Immature natural killer cell (primary cell): Measurements from ENCODE around the gene SPSB3. TPM values are rescaled to one million over a fixed set of nuclear protein-coding genes. Genes with fewer than 3 reads are reported as not detected.
"Not testable (repeated sequence)": the region's sequence is repeated elsewhere in the genome, so short reads cannot be mapped to it uniquely, and the experiment has no call there.

Experiments used
- DNase-seq, 3 donors: peaks; one replicate each; pipeline ENCODE4 v3.0.0; 2022; ENCODE audit warnings: mixed read lengths in 1 of 3
- H3K27ac Mint-ChIP-seq, 6 donors: one replicate each; pipeline ENCODE4 v1.8.0; 2020; ENCODE audit warnings: mixed read lengths in 6 of 6, mild to moderate bottlenecking in 5 of 6, inconsistent platforms in 4 of 6, moderate library complexity in 3 of 6
- H3K27me3 Mint-ChIP-seq, 3 donors: one replicate each; pipeline ENCODE4 v1.8.0; 2020 to 2021; ENCODE audit warnings: low read depth in 3 of 3, mild to moderate bottlenecking in 3 of 3, mixed read lengths in 3 of 3, moderate library complexity in 3 of 3, inconsistent platforms in 1 of 3
- H3K36me3 Mint-ChIP-seq, 3 donors: one replicate each; pipeline ENCODE4 v1.8.0; 2020; ENCODE audit warnings: mixed read lengths in 3 of 3, inconsistent platforms in 2 of 3, mild to moderate bottlenecking in 2 of 3
- H3K4me1 Mint-ChIP-seq, 2 donors: one replicate each; pipeline ENCODE4 v1.8.0; 2020; ENCODE audit warnings: inconsistent platforms in 2 of 2, mild to moderate bottlenecking in 2 of 2, mixed read lengths in 2 of 2, moderate library complexity in 1 of 2
- H3K4me3 Mint-ChIP-seq, 5 donors: one replicate each; pipeline ENCODE4 v1.8.0; 2020; ENCODE audit warnings: mild to moderate bottlenecking in 5 of 5, mixed read lengths in 5 of 5, inconsistent platforms in 3 of 5, moderate library complexity in 3 of 5
- H3K9me3 Mint-ChIP-seq, 6 donors: one replicate each; pipeline ENCODE4 v1.8.0; 2020; ENCODE audit warnings: mild to moderate bottlenecking in 6 of 6, mixed read lengths in 6 of 6, inconsistent platforms in 4 of 6, moderate library complexity in 3 of 6
- polyA plus RNA-seq, 3 donors: library from polyadenylated mRNA; unstranded; fragments of 300-500 nt; fragmentation: Illumina TruSeq; gene quantifications; one replicate each; pipeline ENCODE4 v1.2.3, GENCODE V29; 2021

The SPSB3 gene
- polyA plus RNA-seq, 3 donors from 2014 or later = 68.3 to 80.4 (median 77.6) TPM

GRCh38 chr16:1809281-1809801, 27.0 kb upstream of the SPSB3 start:
- Mint-ChIP-seq H3K9me3 (no peaks in the 10 kb centered on the region), H3K4me3 (no peak overlapping the region), H3K27me3 (peaks cover 0 to 3% (median 0%) of the 10 kb centered on the region in 3 donors), H3K27ac (no peak overlapping the region), H3K36me3 (peaks cover 0 to 13% (median 3%) of the 10 kb centered on the region in 3 donors), H3K4me1 (peaks cover 4 to 6% of the 10 kb centered on the region in 2 donors)
- no peak for DNase-seq

- H3K4me1 Mint-ChIP-seq = peaks cover 4 to 6% of the 10 kb centered on the region in 2 donors
- no peak for DNase-seq
- no peak overlapping the region for H3K27ac Mint-ChIP-seq
- no peak overlapping the region for H3K4me3 Mint-ChIP-seq
- H3K36me3 Mint-ChIP-seq = peaks cover 0 to 10% (median 3%) of the 10 kb centered on the region in 3 donors
- peaks cover 0 to 3% (median 0%) of the 10 kb centered on the region in 3 donors for H3K27me3 Mint-ChIP-seq
- no peaks in the 10 kb centered on the region for H3K9me3 Mint-ChIP-seq
Observed at GRCh38 chr16:1808691-1809090, 26.3 kb upstream of the SPSB3 start.

GRCh38 chr16:1807626-1808025, 25.3 kb upstream of the SPSB3 start:
- Mint-ChIP-seq H3K27ac (no peak overlapping the region), H3K4me1 (no peaks in the 10 kb centered on the region), H3K27me3 (peaks cover 0 to 1% (median 0%) of the 10 kb centered on the region in 3 donors), H3K9me3 (no peaks in the 10 kb centered on the region), H3K4me3 (no peak overlapping the region), H3K36me3 (peaks cover 0 to 3% (median 3%) of the 10 kb centered on the region in 3 donors)
- DNase-seq = no peak

- DNase-seq = no peak
- Mint-ChIP-seq H3K4me1 (no peaks in the 10 kb centered on the region), H3K9me3 (peaks cover 0 to 10% (median 2%) of the 10 kb centered on the region in 6 donors), H3K4me3 (no peak overlapping the region), H3K36me3 (peaks cover 0 to 3% (median 3%) of the 10 kb centered on the region in 3 donors), H3K27me3 (peaks cover 0 to 3% (median 2%) of the 10 kb centered on the region in 3 donors), H3K27ac (no peak overlapping the region)
Observed at GRCh38 chr16:1800701-1801100, 18.3 kb upstream of the SPSB3 start.

GRCh38 chr16:1799263-1799662, 16.9 kb upstream of the SPSB3 start:
- not testable (repeated sequence) for H3K9me3 Mint-ChIP-seq, H3K4me3 Mint-ChIP-seq, H3K36me3 Mint-ChIP-seq, DNase-seq, H3K4me1 Mint-ChIP-seq, H3K27ac Mint-ChIP-seq, H3K27me3 Mint-ChIP-seq

- Mint-ChIP-seq H3K27ac (no peak overlapping the region), H3K4me1 (no peaks in the 10 kb centered on the region), H3K36me3 (peaks cover 0 to 3% (median 0%) of the 10 kb centered on the region in 3 donors), H3K9me3 (peaks cover 0 to 10% (median 2%) of the 10 kb centered on the region in 6 donors), H3K27me3 (peaks cover 0 to 5% (median 2%) of the 10 kb centered on the region in 3 donors), H3K4me3 (no peak overlapping the region)
- DNase-seq = no peak
Observed at GRCh38 chr16:1794908-1795666, 12.7 kb upstream of the SPSB3 start.

- peaks cover 0 to 9% (median 2%) of the 10 kb centered on the region in 6 donors for H3K9me3 Mint-ChIP-seq
- no peaks in the 10 kb centered on the region for H3K4me1 Mint-ChIP-seq
- H3K27me3 Mint-ChIP-seq = peaks cover 0 to 6% (median 2%) of the 10 kb centered on the region in 3 donors
- peaks cover 0 to under 1% (median 0%) of the 10 kb centered on the region in 3 donors for H3K36me3 Mint-ChIP-seq
- DNase-seq = no peak
- H3K4me3 Mint-ChIP-seq = no peak overlapping the region
- no peak overlapping the region for H3K27ac Mint-ChIP-seq
Observed at GRCh38 chr16:1794221-1794871, 12.0 kb upstream of the SPSB3 start.

- Mint-ChIP-seq H3K4me1 (peaks cover 0 to 1% of the 10 kb centered on the region in 2 donors), H3K9me3 (peaks cover 0 to 4% (median 2%) of the 10 kb centered on the region in 6 donors), H3K27ac (no peak within 1 kb of the TSS), H3K4me3 (no peak within 1 kb of the TSS), H3K27me3 (peaks cover 0 to 6% (median 1%) of the 10 kb centered on the region in 3 donors), H3K36me3 (peaks cover 0 to 5% (median 3%) of the 10 kb centered on the region in 3 donors)
- DNase-seq = no peak
Observed at GRCh38 chr16:1793578-1794220, 11.3 kb upstream of the SPSB3 start, which contains the start of gene IGFALS. TSS of gene IGFALS (minus strand) at chr16:1793705. CDS start at chr16:1793652, 53 bp downstream.

- Mint-ChIP-seq H3K36me3 (peaks cover 0 to 5% (median 3%) of the 10 kb centered on the region in 3 donors), H3K4me1 (peaks cover 0 to 1% of the 10 kb centered on the region in 2 donors), H3K4me3 (no peak overlapping the region), H3K9me3 (peaks cover 0 to 4% (median 2%) of the 10 kb centered on the region in 6 donors), H3K27me3 (peaks cover 0 to 6% (median 1%) of the 10 kb centered on the region in 3 donors), H3K27ac (no peak overlapping the region)
- DNase-seq = no peak
Observed at GRCh38 chr16:1792836-1793577, 10.6 kb upstream of the SPSB3 start.

- H3K9me3 Mint-ChIP-seq = peaks cover 0 to 3% (median under 1%) of the 10 kb centered on the region in 6 donors
- H3K4me1 Mint-ChIP-seq = peaks cover 0 to 1% of the 10 kb centered on the region in 2 donors
- H3K27me3 Mint-ChIP-seq = peaks cover 0 to 6% (median 1%) of the 10 kb centered on the region in 3 donors
- DNase-seq = no peak
- no peak overlapping the region for H3K27ac Mint-ChIP-seq
- H3K36me3 Mint-ChIP-seq = peaks cover 0 to 5% (median 3%) of the 10 kb centered on the region in 3 donors
- H3K4me3 Mint-ChIP-seq = no peak overlapping the region
Observed at GRCh38 chr16:1791943-1792812, 9.8 kb upstream of the SPSB3 start.

GRCh38 chr16:1791256-1791942, 9.0 kb upstream of the SPSB3 start:
- H3K4me3 Mint-ChIP-seq = no peak overlapping the region
- H3K4me1 Mint-ChIP-seq = peaks cover 0 to 1% of the 10 kb centered on the region in 2 donors
- H3K27ac Mint-ChIP-seq = no peak overlapping the region
- no peak for DNase-seq
- no peaks in the 10 kb centered on the region for H3K9me3 Mint-ChIP-seq
- peaks cover 0 to 4% (median 1%) of the 10 kb centered on the region in 3 donors for H3K27me3 Mint-ChIP-seq
- H3K36me3 Mint-ChIP-seq = peaks cover 0 to 5% (median 3%) of the 10 kb centered on the region in 3 donors
